Natural killer cell (primary cell): ENCODE measurements around the gene RFC5. TPM values are rescaled to one million over a fixed set of nuclear protein-coding genes. Genes with fewer than 3 reads are reported as not detected.

Source experiments
- ATAC-seq, 3 donors: fragments of 150-1000 bp in 2 of 3; fragments of 200-7000 bp in 1 of 3; cut with Tn5 transposase; 1 replicate in 1 of 3; 2 replicates in 2 of 3; pipeline ENCODE4 v1.10.0; 2021; ENCODE audit warnings: mild to moderate bottlenecking in 2 of 3, moderate library complexity in 2 of 3
- DNase-seq, 2 donors: peaks; one replicate each; pipeline versions ENCODE4 v3.0.0 to v3.0.0-alpha.2; 2013 to 2021; ENCODE audit warnings: mixed read lengths in 1 of 2
- H3K27ac ChIP-seq: one replicate; pipeline ENCODE4 v1.5.1; 2013; ENCODE audit warnings: mild to moderate bottlenecking, low read length
- H3K27me3 ChIP-seq: one replicate; pipeline ENCODE4 v1.6.1; 2013; ENCODE audit warnings: low read length; ENCODE audit not compliant: control insufficient read depth, insufficient read depth
- H3K36me3 ChIP-seq: one replicate; pipeline ENCODE4 v1.6.1; 2013; ENCODE audit warnings: low read length; ENCODE audit not compliant: control insufficient read depth, insufficient read depth
- H3K4me1 ChIP-seq: one replicate; pipeline ENCODE4 v1.6.1; 2013; ENCODE audit warnings: low read length; ENCODE audit not compliant: control insufficient read depth, insufficient read depth
- H3K4me3 ChIP-seq: one replicate; pipeline ENCODE4 v1.5.1; 2013; ENCODE audit warnings: low read length
- H3K9me3 ChIP-seq: one replicate; pipeline ENCODE4 v1.6.1; 2013; ENCODE audit warnings: low read length; ENCODE audit not compliant: control insufficient read depth, insufficient read depth
- H3K27ac Mint-ChIP-seq, 2 donors: one replicate each; pipeline ENCODE4 v1.8.0; 2022; ENCODE audit warnings: mild to moderate bottlenecking in 2 of 2, mixed read lengths in 2 of 2, moderate library complexity in 1 of 2
- H3K27me3 Mint-ChIP-seq, 2 donors: one replicate each; pipeline ENCODE4 v1.8.0; 2022; ENCODE audit warnings: low read depth in 2 of 2, mixed read lengths in 2 of 2
- H3K36me3 Mint-ChIP-seq: one replicate; pipeline ENCODE4 v1.8.0; 2022; ENCODE audit warnings: mixed read lengths
- H3K4me1 Mint-ChIP-seq, 2 donors: one replicate each; pipeline ENCODE4 v1.8.0; 2022; ENCODE audit warnings: mixed read lengths in 2 of 2
- H3K4me3 Mint-ChIP-seq: one replicate; pipeline ENCODE4 v1.8.0; 2022; ENCODE audit warnings: mild to moderate bottlenecking, moderate library complexity, mixed read lengths
- H3K9me3 Mint-ChIP-seq, 2 donors: one replicate each; pipeline ENCODE4 v1.8.0; 2022; ENCODE audit warnings: mixed read lengths in 2 of 2
- WGBS: methylation state at CpG from one replicate; pipeline ENCODE4 v1.1.7; 2013; ENCODE audit warnings: missing lambda C conversion rate; ENCODE audit not compliant: insufficient coverage; 5-methylcytosine and 5-hydroxymethylcytosine counted together
- intact Hi-C: fragments of 100-400 bp; cut with micrococcal nuclease; formaldehyde crosslinking; loops from one replicate; pipeline ENCODE4 v1.14.2; 2022
- total RNA-seq, 4 donors: library from RNA; stranded (reverse); fragments of 120-200 nt in 1 of 4; gene quantifications; one replicate each; pipeline versions ENCODE4 v1.2.3 to v1.2.4, GENCODE V29; 2013 to 2022
- TF ChIP-seq, protein P1 (sequence below): fragments of 200-600 bp; IDR thresholded peaks from one replicate; pipeline ENCODE4 v1.8.0; 2022; ENCODE audit warnings: antibody characterized with exemption

The RFC5 gene
- total RNA-seq, 3 donors from 2014 or later (not counting 1 experiment from before 2014, with no cell fraction given), result 11.9 to 19.6 (median 15.8) TPM

DNA sequence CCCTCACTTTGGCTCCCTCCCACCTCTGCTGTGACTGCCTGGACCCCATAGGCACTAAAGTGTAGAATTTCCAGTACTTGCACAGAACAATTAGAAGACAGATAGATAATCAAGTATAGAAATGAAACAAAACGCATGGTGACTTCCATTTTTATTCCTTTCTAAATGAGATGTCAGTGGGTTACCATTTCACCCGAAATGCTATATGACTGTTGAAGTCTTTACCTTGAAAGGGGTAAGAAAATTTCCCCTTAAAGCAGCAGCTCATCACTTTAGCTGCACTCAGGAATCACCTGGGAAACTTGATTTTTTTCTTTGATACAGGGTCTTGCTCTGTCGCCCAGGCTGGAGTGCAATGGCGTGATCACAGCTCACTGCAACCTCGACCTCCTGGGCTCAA, 35.2 kb upstream of the RFC5 start:
- Histone ChIP-seq H3K27ac (no peak overlapping the region), H3K4me1 (no peaks in the 10 kb centered on the region), H3K4me3 (no peak overlapping the region), H3K27me3 (no peaks in the 10 kb centered on the region), H3K9me3 (no peaks in the 10 kb centered on the region), H3K36me3 (no peaks in the 10 kb centered on the region)
- intact Hi-C loops, result no loop called here
- H3K27ac Mint-ChIP-seq, result no peak overlapping the region
- H3K4me1 Mint-ChIP-seq, result no peaks in the 10 kb centered on the region
- ATAC-seq (no peak), DNase-seq (no peak)
- H3K9me3 Mint-ChIP-seq, result no peaks in the 10 kb centered on the region
- no peaks in the 10 kb centered on the region for H3K36me3 Mint-ChIP-seq
- TF ChIP-seq, protein P1, sequence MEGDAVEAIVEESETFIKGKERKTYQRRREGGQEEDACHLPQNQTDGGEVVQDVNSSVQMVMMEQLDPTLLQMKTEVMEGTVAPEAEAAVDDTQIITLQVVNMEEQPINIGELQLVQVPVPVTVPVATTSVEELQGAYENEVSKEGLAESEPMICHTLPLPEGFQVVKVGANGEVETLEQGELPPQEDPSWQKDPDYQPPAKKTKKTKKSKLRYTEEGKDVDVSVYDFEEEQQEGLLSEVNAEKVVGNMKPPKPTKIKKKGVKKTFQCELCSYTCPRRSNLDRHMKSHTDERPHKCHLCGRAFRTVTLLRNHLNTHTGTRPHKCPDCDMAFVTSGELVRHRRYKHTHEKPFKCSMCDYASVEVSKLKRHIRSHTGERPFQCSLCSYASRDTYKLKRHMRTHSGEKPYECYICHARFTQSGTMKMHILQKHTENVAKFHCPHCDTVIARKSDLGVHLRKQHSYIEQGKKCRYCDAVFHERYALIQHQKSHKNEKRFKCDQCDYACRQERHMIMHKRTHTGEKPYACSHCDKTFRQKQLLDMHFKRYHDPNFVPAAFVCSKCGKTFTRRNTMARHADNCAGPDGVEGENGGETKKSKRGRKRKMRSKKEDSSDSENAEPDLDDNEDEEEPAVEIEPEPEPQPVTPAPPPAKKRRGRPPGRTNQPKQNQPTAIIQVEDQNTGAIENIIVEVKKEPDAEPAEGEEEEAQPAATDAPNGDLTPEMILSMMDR, result no peak
- peaks cover 0 to 3% of the 10 kb centered on the region in 2 donors for H3K27me3 Mint-ChIP-seq
- 77% methylated on average over 5 of the region's 5 CpGs for WGBS
- H3K4me3 Mint-ChIP-seq, result no peak overlapping the region

DNA sequence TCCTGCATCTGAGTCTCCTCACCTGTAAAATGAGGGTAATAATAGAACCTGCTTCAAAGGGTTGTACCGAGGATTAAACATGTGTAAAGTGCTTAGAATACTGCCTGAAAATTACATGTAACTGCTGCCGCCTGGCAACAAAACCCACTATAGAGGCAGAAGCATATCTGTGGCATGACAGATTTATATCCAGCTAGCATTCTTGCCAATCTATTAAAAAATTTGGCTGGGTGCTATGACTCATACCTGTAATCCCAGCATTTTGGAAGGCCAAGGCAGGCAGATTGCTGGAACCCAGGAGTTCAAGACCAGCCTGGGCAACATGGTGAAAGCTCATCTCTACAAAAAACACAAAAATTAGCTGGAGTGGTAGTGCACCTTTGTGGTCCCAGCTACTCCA, 31.3 kb upstream of the RFC5 start:
- Histone ChIP-seq H3K27ac (no peak overlapping the region), H3K36me3 (no peaks in the 10 kb centered on the region), H3K4me1 (no peaks in the 10 kb centered on the region), H3K4me3 (no peak overlapping the region), H3K27me3 (no peaks in the 10 kb centered on the region), H3K9me3 (no peaks in the 10 kb centered on the region)
- ATAC-seq (no peak), DNase-seq (no peak)
- Mint-ChIP-seq H3K9me3 (no peaks in the 10 kb centered on the region), H3K27ac (no peak overlapping the region), H3K27me3 (peaks cover 0 to 5% of the 10 kb centered on the region in 2 donors), H3K4me3 (no peak overlapping the region), H3K36me3 (no peaks in the 10 kb centered on the region), H3K4me1 (no peaks in the 10 kb centered on the region)
- intact Hi-C loops, result no loop called here
- TF ChIP-seq, protein P1, result no peak
- WGBS, result 79% methylated on average over 2 of the region's 2 CpGs

DNA sequence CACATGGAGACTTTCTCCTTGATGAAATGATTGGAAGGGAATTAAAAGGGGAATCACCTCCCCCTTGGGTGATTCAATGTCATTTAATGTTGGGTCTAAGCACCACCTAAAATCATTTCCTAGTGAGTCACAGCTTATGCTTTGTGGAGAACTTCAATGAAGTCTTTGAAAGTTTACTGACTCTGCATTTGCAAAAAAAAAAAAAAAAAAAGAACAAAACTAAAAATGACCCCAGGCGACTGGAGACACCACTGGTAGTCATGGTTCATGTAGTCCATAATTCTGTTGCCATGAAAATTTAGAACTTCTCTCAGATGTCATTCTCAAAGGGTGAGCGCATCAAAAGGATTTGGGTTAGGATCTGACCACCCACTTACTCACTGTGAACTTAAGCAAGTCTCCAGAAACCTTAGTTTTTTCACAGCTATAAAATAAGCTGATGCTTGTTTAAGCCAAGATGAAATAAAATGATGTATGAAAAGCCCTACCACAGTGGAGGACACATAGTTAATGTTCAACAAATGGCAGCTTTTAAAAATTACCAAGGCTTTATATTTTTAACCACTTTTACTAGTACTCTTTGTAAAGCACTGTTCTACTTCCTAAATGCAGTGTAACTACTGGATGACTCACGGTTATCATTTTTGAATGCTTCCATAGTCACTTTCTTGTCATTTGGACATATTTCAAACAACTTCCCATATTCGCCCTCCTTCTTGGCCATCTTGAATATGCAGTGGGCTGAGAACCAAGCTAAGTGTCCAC, 29.6 kb upstream of the RFC5 start:
- Mint-ChIP-seq H3K4me1 (no peaks in the 10 kb centered on the region), H3K9me3 (no peaks in the 10 kb centered on the region), H3K27me3 (peaks cover 2 to 6% of the 10 kb centered on the region in 2 donors), H3K36me3 (no peaks in the 10 kb centered on the region), H3K27ac (no peak overlapping the region), H3K4me3 (no peak overlapping the region)
- TF ChIP-seq, protein P1, result no peak
- Histone ChIP-seq H3K4me3 (no peak overlapping the region), H3K9me3 (no peaks in the 10 kb centered on the region), H3K36me3 (no peaks in the 10 kb centered on the region), H3K27ac (no peak overlapping the region), H3K4me1 (no peaks in the 10 kb centered on the region), H3K27me3 (no peaks in the 10 kb centered on the region)
- intact Hi-C loops, result no loop called here
- no peak for DNase-seq
- no peak for ATAC-seq
- WGBS, result 85% methylated on average over 4 of the region's 4 CpGs
